K562 (cell line): ENCODE measurements around the gene CUX1.

Source experiments
- CREM ChIP-seq: IDR thresholded peaks from 2 replicates; pipeline ENCODE4 v1.6.1; 2014; ENCODE audit warnings: antibody characterized with exemption, low read depth
- DIDO1 ChIP-seq: fragments of 450-650 bp; IDR thresholded peaks from 2 replicates; pipeline ENCODE4 v1.6.1; 2016; ENCODE audit warnings: low read depth, missing biosample characterization, missing genetic modification characterization
- MEIS2 ChIP-seq: fragments of 450-650 bp; IDR thresholded peaks from 2 replicates; pipeline ENCODE4 v1.6.1; 2014; ENCODE audit warnings: mild to moderate bottlenecking; ENCODE audit not compliant: partially characterized antibody
- MTA1 ChIP-seq: fragments of 450-650 bp; IDR thresholded peaks from 2 replicates; pipeline ENCODE4 v1.6.1; 2017; ENCODE audit warnings: borderline replicate concordance
- SP1 ChIP-seq: sonication (generic); formaldehyde crosslinking; IDR thresholded peaks from 2 replicates; pipeline ENCODE4 v1.8.1; 2022; ENCODE audit warnings: mild to moderate bottlenecking, missing genetic modification reagents
- SREBF2 ChIP-seq: sonication (generic); formaldehyde crosslinking; IDR thresholded peaks from 2 replicates; pipeline ENCODE4 v1.4.0; 2020; ENCODE audit warnings: mild to moderate bottlenecking, missing genetic modification reagents
- TF ChIP-seq, protein P1 (sequence below), 3 experiments: IDR thresholded peaks in 2 of 3; conservative IDR thresholded peaks in 1 of 3; 2 replicates each; pipeline ENCODE4 v1.5.1; 2011 to 2012; ENCODE audit warnings: low read length in 3 of 3, mild to moderate bottlenecking in 3 of 3, control low read depth in 2 of 3, improper control_type of control experiment in 1 of 3, inconsistent platforms in 1 of 3, low read depth in 1 of 3, mixed read lengths in 1 of 3, moderate library complexity in 1 of 3; ENCODE audit not compliant: insufficient read depth in 2 of 3

DNA sequence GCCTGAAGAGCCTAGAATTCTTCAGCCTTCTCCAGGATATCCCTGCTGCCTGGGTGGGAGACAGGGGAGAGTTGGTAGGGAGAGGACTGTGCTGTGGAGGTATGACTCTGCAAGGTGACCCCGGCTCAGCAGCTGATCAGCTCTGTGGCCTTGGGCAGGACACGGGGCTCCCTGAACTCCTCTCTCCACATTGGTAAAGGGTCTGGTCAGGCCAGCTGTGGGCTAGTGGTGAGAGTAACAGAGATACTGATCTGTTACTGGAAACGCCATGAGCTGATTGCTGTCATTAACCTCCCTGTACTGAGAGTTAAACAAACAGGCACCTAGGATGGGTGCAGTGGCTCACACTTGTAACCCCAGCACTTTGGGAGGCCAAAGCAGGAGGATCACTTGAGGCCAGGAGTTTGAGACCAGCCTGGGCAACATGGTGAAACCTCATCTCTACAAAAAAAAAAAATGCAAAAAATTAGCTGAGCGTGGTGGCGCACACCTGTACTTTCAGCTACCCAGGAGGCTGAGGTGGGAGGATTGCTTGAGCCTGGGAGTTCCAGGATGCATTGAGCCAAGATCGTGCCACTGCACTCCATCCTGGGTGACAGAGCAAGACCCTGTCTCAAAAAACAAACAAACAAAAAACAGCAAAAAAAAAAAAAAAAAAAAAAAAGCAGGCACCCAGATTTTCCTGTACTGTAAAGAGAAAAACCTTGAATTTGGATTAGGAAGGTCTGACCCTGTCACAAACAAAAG, 151.5 kb downstream of the CUX1 start:
- TF ChIP-seq CREM (no peak), SP1 (CRISPR knock-in tag) (no peak), SREBF2 (CRISPR knock-in tag) (no peak), MTA1 (no peak), MEIS2 (no peak), DIDO1 (tag) (no peak)
- TF ChIP-seq, protein P1, sequence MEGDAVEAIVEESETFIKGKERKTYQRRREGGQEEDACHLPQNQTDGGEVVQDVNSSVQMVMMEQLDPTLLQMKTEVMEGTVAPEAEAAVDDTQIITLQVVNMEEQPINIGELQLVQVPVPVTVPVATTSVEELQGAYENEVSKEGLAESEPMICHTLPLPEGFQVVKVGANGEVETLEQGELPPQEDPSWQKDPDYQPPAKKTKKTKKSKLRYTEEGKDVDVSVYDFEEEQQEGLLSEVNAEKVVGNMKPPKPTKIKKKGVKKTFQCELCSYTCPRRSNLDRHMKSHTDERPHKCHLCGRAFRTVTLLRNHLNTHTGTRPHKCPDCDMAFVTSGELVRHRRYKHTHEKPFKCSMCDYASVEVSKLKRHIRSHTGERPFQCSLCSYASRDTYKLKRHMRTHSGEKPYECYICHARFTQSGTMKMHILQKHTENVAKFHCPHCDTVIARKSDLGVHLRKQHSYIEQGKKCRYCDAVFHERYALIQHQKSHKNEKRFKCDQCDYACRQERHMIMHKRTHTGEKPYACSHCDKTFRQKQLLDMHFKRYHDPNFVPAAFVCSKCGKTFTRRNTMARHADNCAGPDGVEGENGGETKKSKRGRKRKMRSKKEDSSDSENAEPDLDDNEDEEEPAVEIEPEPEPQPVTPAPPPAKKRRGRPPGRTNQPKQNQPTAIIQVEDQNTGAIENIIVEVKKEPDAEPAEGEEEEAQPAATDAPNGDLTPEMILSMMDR (IDR thresholded peaks at IDR 0.05 in 2 of 3, conservative IDR thresholded peaks at IDR 0.05 in 1 of 3; ENCODE audit: insufficient read depth in 2 of 3, low read depth in 1 of 3, low read length in 3 of 3): no peak
